Activated naive CD4-positive, alpha-beta T cell treated with anti-CD3 and anti-CD28 coated beads, Interleukin-2, amount 50 U/mL, for 72 hours (primary cell): ENCODE measurements around the gene RASGRP2. TPM values are rescaled to one million over a fixed set of nuclear protein-coding genes. Genes with fewer than 3 reads are reported as not detected.

Experiments used
- ATAC-seq, 2 donors: fragments of 150-1000 bp; cut with Tn5 transposase; 2 replicates each; pipeline ENCODE4 v1.10.0; 2021; ENCODE audit warnings: mild to moderate bottlenecking in 2 of 2, moderate library complexity in 2 of 2
- DNase-seq, 2 donors: peaks; one replicate each; pipeline ENCODE4 v3.0.0; 2021 to 2022; ENCODE audit warnings: low spot score in 2 of 2
- H3K27ac Mint-ChIP-seq, 2 donors: one replicate each; pipeline ENCODE4 v1.8.0; 2022; ENCODE audit warnings: mild to moderate bottlenecking in 2 of 2, mixed read lengths in 2 of 2
- H3K36me3 Mint-ChIP-seq, 2 donors: one replicate each; pipeline ENCODE4 v1.8.0; 2022; ENCODE audit warnings: mixed read lengths in 2 of 2
- H3K9me3 Mint-ChIP-seq, 2 donors: one replicate each; pipeline ENCODE4 v1.8.0; 2022; ENCODE audit warnings: mixed read lengths in 2 of 2
- total RNA-seq, 2 donors: library from RNA; stranded (reverse); gene quantifications; one replicate each; pipeline ENCODE4 v1.2.3, GENCODE V29; 2022

The RASGRP2 gene
- total RNA-seq = 10 to 100 TPM; 12.5 to 12.6 TPM

- Mint-ChIP-seq H3K9me3 (no peaks in the 10 kb centered on the region), H3K27ac (peak within 1 kb of the TSS; percentile 87 to 89), H3K36me3 (no peaks in the 10 kb centered on the region)
- DNase-seq = peak; percentile 75 to 92
- peak; percentile 46 to 61 for ATAC-seq
These were observed at the start of gene RASGRP2 for GRCh38 chr11:64743591-64744543. TSS of gene RASGRP2 (minus strand) at chr11:64744142. CDS start at chr11:64742866, 1,276 bp downstream.

GRCh38 chr11:64792482-64792881, 48.5 kb upstream of the RASGRP2 start:
- ATAC-seq = no peak
- peak overlapping the region in 1 of 2 donors; percentile 73 for H3K27ac Mint-ChIP-seq
- H3K36me3 Mint-ChIP-seq = no peaks in the 10 kb centered on the region
- no peak for DNase-seq
- no peaks in the 10 kb centered on the region for H3K9me3 Mint-ChIP-seq

- no peaks in the 10 kb centered on the region for H3K9me3 Mint-ChIP-seq
- DNase-seq = no peak
- H3K27ac Mint-ChIP-seq = peak overlapping the region in 1 of 2 donors; percentile 74
- no peaks in the 10 kb centered on the region for H3K36me3 Mint-ChIP-seq
- no peak for ATAC-seq
These were observed 47.9 kb upstream of the RASGRP2 start for GRCh38 chr11:64791781-64792291.

GRCh38 chr11:64790205-64791095, 46.5 kb upstream of the RASGRP2 start:
- ATAC-seq (no peak), DNase-seq (no peak)
- no peaks in the 10 kb centered on the region for H3K36me3 Mint-ChIP-seq
- no peak overlapping the region for H3K27ac Mint-ChIP-seq
- H3K9me3 Mint-ChIP-seq = no peaks in the 10 kb centered on the region

- Mint-ChIP-seq H3K36me3 (no peaks in the 10 kb centered on the region), H3K27ac (no peak overlapping the region), H3K9me3 (no peaks in the 10 kb centered on the region)
- DNase-seq = no peak
- ATAC-seq = no peak
These were observed 45.6 kb upstream of the RASGRP2 start for GRCh38 chr11:64789331-64790204.

- ATAC-seq (peak in 1 of 2 donors; percentile 5), DNase-seq (no peak)
These were observed 44.6 kb upstream of the RASGRP2 start for GRCh38 chr11:64788321-64789215.

GRCh38 chr11:64787526-64788320, 43.8 kb upstream of the RASGRP2 start:
- Mint-ChIP-seq H3K9me3 (no peaks in the 10 kb centered on the region), H3K27ac (no peak overlapping the region), H3K36me3 (no peaks in the 10 kb centered on the region)
- peak; percentile 60 to 61 for DNase-seq
- ATAC-seq = peak; percentile 67 to 70

More at GRCh38 chr11:64788321-64789215, 44.6 kb upstream of the RASGRP2 start:
- H3K9me3 Mint-ChIP-seq = no peaks in the 10 kb centered on the region
- H3K36me3 Mint-ChIP-seq = no peaks in the 10 kb centered on the region
- no peak overlapping the region for H3K27ac Mint-ChIP-seq

GRCh38 chr11:64786308-64786707, 42.4 kb upstream of the RASGRP2 start:
- Mint-ChIP-seq H3K36me3 (no peaks in the 10 kb centered on the region), H3K9me3 (no peaks in the 10 kb centered on the region), H3K27ac (no peak overlapping the region)
- DNase-seq = no peak
- ATAC-seq = no peak

- no peaks in the 10 kb centered on the region for H3K9me3 Mint-ChIP-seq
- H3K27ac Mint-ChIP-seq = no peak overlapping the region
- DNase-seq = no peak
- H3K36me3 Mint-ChIP-seq = peaks cover 0 to 4% of the 10 kb centered on the region in 2 donors
- no peak for ATAC-seq
These were observed 41.1 kb upstream of the RASGRP2 start for GRCh38 chr11:64784813-64785581.

GRCh38 chr11:64778473-64779298, 34.7 kb upstream of the RASGRP2 start, which contains the start of gene SF1:
TSS of gene SF1 (minus strand) at chr11:64778542. CDS start at chr11:64778392, 150 bp downstream.
- Mint-ChIP-seq H3K9me3 (no peaks in the 10 kb centered on the region), H3K27ac (peak within 1 kb of the TSS; percentile 99 to 100), H3K36me3 (peaks cover 38 to 46% of the 10 kb centered on the region in 2 donors)
- DNase-seq = peak; percentile 98 to 100
- ATAC-seq = peak; percentile 91 to 92

- Mint-ChIP-seq H3K27ac (peak overlapping the region; percentile 99 to 100), H3K36me3 (peaks cover 43 to 52% of the 10 kb centered on the region in 2 donors), H3K9me3 (no peaks in the 10 kb centered on the region)
- peak in 1 of 2 donors; percentile 0 for ATAC-seq
- no peak for DNase-seq
These were observed 34.2 kb upstream of the RASGRP2 start for GRCh38 chr11:64778223-64778472.

- Mint-ChIP-seq H3K27ac (peak overlapping the region; percentile 95 to 100), H3K36me3 (peaks cover 47 to 57% of the 10 kb centered on the region in 2 donors), H3K9me3 (no peaks in the 10 kb centered on the region)
- ATAC-seq (peak; percentile 1 to 4), DNase-seq (peak; percentile 83 to 85)
These were observed 33.7 kb upstream of the RASGRP2 start for GRCh38 chr11:64777449-64778222.
